Right forelimb (tissue), 1 donor: Measurements from ENCODE around the gene ATAD5.
"Not testable (repeated sequence)": the region's sequence is repeated elsewhere in the genome, so short reads cannot be mapped to it uniquely, and the experiment has no call there.

ENCODE experiments used
- DNase-seq: peaks from one replicate; pipeline ENCODE4 v3.0.0-alpha.2; 2018

ATAD5 gene

GRCh38 chr17:30824356-30825145 lies 7.2 kb upstream of the ATAD5 start, which contains the start of gene CRLF3:
Gene CRLF3, minus strand, starts transcription at chr17:30824692. Its CDS starts 41 bp downstream, at chr17:30824651.
- peak; percentile 93 for DNase-seq

- DNase-seq = no peak
These were observed 4.7 kb upstream of the ATAD5 start for GRCh38 chr17:30827082-30827481.

- DNase-seq = no peak
These were observed 2.7 kb upstream of the ATAD5 start for GRCh38 chr17:30829022-30829421.

DNA sequence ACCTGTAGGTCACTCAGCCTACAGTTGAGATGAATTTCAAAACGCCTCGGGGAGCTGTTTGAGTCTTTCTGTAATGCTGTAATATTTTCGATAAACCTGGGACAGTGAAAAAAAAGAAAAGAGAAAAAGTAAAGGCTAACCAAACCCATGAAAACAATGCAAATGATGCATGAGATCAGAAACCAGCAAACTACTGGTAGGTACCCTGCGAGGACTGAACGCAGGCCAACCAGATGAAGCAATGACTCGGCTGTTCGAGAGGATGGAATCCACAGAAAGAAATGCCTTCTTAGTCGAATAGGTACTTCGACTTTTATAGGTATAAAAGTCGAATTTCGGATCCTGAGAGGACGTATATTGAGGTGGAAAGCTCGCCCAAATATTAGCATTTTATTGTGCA lies 509 bp upstream of the ATAD5 start:
- DNase-seq = no peak

- no peak for DNase-seq
These were observed 815 bp downstream of the ATAD5 start for GRCh38 chr17:30832438-30833124.

DNA sequence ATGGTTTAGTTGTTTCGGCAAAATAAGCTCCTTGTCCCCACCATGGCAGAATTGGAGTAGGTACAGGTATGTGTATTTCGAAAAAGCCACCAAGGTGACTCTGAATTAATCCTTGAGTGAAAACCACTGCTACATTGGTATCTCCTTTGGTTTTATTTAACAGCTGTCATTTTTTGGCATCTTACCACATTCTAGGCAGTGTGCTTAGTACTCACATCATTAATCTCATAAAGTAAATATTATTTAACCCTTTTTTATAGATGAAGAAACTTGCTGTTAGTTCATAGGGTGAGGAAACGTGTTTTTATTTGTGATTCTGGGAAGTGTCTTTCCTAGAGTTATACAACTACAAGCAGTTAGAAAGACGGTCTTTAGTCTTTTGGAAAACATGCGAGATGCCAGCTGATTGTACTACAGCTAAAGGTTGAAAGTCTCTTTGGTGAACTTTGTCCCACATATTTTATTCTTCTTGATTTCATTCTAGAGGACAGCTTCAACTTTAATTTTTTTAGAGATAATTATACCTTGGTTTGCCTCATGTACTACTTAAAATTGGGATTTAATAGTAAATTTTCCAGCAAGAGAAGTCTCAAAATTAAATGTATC lies 6.5 kb downstream of the ATAD5 start:
- no peak for DNase-seq

DNA sequence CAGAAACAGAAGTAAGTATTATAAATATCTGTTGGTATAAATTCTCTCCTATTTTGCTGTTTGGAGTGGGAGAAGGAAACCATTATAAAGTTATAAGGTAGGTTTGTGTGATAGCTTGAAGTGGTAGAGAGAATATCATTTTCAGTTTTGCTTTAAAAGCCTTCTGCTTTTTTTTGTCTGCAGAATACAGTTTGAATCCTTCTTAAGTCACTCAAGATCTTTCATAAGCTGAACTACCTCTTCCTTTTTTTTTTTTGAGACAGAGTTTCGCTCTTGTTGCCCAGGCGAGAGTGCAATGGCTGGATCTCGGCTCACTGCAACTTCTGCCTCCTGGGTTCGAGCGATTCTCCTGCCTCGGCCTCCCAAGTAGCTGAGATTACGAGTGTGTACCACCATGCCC lies 9.0 kb downstream of the ATAD5 start:
- DNase-seq = no peak

- DNase-seq = no peak
These were observed 16.3 kb downstream of the ATAD5 start for GRCh38 chr17:30848021-30848420.

GRCh38 chr17:30854146-30854545 lies 22.4 kb downstream of the ATAD5 start:
- DNase-seq = no peak

- no peak for DNase-seq
These were observed 26.9 kb downstream of the ATAD5 start for GRCh38 chr17:30858556-30859250.

DNA sequence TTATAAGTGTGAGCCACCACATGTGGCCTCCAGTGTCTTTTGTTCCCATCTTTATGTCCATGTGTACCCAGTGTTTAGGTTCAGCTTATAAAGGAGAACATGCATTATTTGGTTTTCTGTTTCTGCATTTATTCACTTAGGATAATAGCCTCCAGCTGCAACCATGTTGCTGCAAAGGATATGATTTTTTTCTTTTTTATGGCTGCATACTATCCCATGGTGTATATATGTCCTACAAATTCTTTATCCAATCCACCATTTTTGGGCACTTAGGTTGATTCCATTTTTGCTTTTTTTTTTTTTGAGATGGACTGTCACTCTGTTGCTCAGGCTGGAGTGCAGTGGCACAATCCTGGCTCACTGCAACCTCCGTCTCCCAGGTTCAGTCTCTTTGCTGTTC lies 32.9 kb downstream of the ATAD5 start:
- no peak for DNase-seq

DNA sequence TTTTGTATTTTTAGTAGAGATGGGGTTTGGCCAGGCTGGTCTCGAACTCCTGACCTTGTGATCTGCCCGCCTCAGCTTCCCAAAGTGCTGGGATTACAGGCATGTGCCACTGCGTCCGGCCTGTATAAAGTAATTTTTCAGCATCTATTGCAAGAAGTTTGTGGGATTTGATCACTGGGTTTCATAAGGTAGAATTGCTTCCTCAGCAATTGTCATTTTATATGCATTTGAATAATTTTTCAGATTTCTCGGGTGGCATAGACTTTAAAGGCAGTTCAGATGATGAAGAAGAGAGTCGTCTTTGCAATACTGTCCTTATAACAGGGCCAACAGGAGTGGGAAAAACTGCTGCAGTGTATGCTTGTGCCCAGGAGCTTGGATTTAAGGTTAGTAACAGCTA lies 37.2 kb downstream of the ATAD5 start:
- no peak for DNase-seq

DNA sequence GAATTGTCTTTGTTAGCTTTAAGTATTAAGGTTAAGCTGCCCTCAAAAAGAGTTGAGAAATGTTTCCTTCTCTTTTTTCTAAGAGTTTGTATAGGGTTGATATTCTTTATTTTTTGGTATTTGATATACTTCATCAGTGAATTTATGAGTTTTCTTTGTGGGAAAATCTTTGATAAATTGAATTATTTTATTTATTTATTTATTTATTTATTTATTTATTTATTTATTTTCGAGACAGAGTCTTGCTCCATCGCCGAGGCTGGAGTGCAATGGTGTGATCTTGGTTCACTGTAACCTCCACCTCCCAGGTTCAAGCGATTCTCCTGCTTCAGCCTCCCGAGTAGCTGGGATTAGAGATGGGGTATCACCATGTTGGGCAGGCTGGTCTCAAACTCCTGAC lies 54.4 kb downstream of the ATAD5 start:
- no peak for DNase-seq

GRCh38 chr17:30894236-30894635 lies 62.5 kb downstream of the ATAD5 start:
- no peak for DNase-seq

DNA sequence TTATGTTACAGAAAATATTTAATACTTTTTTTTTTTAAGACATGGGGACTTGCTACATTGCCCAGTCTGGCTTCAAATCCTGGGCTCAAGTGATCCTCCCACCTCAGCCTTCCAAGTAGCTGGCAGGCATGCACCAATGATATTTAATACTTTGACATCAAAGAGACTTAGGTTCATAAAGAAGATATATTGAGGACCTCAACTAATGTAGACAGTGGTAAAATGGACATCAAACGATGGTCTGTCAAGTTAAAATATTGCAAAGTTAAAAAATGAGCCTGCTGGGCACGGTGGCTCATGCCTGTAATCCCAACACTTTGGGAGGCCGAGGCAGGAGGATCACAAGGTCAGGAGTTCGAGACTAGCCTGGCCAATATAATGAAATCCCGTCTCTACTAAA lies 65.5 kb downstream of the ATAD5 start:
- no peak for DNase-seq

DNA sequence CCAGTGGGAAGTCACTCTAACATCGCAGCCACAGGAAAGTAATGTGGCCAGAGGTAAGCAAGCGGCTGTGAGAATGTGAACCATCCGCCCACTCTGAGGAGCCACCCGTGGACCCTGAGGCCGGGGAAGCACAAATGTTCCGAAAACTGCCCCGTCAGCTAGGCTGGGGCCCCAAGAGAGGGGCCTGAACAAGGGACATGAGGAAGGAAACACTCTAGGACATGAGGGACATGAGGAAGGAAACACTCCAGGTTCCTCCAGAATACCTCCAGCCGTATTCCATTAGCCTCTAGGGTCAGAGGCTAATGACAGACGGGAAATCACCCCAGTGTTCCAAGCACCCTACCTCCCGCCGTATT lies 74.0 kb downstream of the ATAD5 start:
- no peak for DNase-seq

DNA sequence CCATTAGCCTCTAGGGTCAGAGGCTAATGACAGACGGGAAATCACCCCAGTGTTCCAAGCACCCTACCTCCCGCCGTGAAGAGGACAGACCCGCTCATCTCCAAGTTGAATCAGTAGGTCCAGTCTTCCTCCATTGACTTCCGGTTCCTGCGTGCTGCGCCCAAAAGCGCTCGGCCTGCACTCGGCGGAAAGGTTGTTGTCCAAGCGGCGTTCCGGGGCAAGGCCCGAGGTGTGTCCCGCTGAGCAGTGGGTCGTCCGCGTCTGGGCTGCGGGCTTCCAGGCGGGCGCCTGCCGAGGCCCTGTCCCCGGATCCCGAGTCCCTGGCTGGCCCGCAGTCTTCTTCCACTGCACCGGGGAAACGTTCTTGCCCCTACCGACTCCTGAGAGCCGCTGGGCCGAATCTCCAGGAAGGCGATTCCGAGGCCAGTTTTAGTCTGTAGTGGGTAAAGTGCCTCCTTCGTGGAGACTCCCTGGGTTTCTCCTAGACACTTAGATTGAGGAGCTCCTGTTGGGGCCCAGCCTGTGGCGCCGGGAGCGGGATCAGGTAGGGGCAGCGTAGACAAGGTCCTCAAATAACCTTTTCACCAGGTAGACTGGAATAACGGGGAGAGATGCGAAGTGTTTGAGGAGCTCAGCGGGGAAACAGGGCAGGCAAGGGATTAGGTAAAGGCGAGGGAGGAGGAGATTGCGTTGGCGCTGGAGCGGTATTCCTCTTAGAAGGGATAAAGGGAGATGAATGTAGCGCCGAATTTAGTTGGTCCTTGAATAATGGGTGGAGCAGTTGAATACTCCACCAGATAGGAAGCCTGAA lies 74.5 kb downstream of the ATAD5 start, which contains the start of gene TEFM:
TSS of gene TEFM (minus strand) at position 138 of the 811 bp plus-strand sequence. CDS start at position 98, 40 bp downstream.
- peak; percentile 97 for DNase-seq

DNA sequence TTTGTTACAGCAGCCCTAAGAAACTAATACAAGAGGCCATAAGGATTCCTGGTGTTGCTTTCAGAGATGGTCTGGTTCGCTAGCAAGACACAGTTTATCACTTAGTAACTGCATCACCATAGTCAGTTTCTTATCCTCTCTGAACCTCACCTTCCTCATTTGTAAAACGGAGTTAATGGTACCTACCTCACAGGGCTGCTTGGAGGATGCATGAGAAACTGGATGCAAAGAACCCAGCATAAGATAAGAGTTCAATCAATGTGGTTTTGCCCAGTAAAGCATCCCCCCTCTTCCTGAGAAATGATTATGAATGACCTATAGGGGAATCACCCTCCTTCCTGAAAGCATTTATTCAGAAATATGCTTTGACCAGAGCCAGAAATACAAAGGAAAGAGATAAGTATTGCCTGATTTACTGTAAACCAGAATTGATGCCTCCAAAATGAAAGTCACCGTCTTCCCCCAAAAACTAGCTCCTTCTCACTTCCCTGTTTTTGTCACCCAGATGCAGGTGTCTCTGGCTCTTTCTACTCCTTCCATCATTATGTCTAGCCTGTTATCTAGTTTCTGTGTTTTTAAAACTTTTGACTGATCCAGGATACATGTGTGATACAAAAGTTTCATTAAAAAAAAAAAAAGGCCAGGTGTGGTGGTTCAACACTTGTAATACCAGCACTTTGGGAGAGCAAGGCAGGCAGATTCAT lies 77.1 kb downstream of the ATAD5 start:
- DNase-seq = no peak

DNA sequence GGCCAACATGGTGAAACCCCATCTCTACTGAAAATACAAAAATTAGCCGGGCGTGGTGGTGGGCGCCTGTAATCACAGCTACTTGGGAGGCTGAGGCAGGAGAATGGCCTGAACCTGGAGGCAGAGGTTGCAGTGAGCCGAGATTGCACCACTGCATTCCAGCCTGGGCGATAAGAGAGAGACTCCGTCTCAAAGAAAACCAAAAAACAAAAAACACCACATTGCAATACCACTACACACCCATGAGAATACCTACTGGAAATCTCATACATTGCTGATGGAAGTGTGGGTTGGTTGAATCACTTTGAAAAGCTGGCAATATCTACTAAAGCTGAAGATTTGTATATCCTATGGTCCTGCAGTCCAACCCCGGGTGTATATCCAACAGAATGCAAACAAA lies 78.4 kb downstream of the ATAD5 start:
- not testable (repeated sequence) for DNase-seq

DNA sequence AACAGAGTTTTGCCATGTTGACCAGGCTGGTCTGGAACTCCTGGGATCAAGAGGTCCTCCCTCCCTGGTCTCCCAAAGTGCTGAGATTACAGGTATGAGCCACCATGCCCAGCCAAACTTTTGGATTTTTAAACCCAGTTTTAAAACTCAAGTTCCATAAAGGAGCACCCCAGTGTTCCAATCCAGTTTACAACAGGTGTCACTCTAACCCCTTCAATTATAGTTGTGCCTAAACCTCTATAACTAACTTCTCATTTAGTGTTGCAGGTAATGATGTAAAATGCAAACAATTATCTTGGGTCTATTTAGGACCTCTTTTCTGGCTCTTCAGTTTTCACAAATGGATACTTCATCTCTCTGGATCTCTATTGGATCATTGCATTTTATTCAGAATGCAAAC lies 82.2 kb downstream of the ATAD5 start:
- no peak for DNase-seq

- no peak for DNase-seq
These were observed 84.3 kb downstream of the ATAD5 start for GRCh38 chr17:30915833-30916611.
